GM21723 (cell line): ENCODE measurements around the gene ASAP2.
"Not testable (repeated sequence)": the region's sequence is repeated elsewhere in the genome, so short reads cannot be mapped to it uniquely, and the experiment has no call there.

ENCODE experiments used
- ATAC-seq: cut with Tn5 transposase; IDR thresholded peaks from one replicate; pipeline ENCODE4 v1.9.1; 2021; ENCODE audit warnings: mild to moderate bottlenecking, moderate library complexity; ENCODE audit not compliant: unreplicated experiment

ASAP2 gene

GRCh38 chr2:9250091-9250490 lies 43.5 kb downstream of the ASAP2 start:
- ATAC-seq, result no peak

- no peak for ATAC-seq
These were observed 44.0 kb downstream of the ASAP2 start for GRCh38 chr2:9250498-9251153.

GRCh38 chr2:9251154-9252001 lies 44.8 kb downstream of the ASAP2 start:
- ATAC-seq, result no peak

DNA sequence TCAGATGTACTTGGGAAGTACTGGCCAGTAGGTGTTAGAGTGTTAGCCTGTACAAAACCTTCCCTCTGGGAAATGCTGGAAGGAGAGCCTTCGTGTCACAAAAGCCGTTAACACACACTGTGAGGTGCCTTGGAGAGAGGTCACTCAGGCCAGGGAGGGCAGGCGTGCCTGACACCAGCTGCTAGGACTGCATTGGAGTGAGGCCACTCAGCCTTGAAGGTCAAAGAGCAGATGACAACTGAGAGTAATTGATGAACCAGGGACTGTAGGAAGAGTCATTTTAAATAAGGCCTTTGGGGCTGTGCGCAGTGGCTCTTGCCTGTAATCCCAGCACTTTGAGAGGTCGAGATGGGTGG lies 45.4 kb downstream of the ASAP2 start:
- no peak for ATAC-seq

DNA sequence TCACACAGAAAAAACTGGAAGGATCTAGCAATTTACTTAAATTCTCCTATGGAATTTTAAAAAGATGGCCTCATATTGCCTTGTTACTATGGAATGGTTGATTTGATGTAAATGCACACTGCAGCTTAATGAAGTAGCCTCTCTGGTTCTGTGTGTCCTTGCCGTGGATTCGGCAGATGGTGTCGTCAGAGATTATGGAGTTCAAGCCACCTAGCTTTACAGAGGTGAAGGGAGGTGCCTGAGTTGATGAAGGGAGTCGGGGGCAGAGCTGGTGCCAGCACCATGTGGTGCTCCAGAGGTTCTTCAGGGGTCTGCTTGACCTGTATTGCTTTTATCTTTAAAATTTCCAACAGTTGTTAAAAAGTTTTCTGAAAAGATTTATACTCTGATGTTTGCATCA lies 48.8 kb downstream of the ASAP2 start:
- no peak for ATAC-seq

GRCh38 chr2:9256147-9256546 lies 49.5 kb downstream of the ASAP2 start:
- ATAC-seq, result no peak

DNA sequence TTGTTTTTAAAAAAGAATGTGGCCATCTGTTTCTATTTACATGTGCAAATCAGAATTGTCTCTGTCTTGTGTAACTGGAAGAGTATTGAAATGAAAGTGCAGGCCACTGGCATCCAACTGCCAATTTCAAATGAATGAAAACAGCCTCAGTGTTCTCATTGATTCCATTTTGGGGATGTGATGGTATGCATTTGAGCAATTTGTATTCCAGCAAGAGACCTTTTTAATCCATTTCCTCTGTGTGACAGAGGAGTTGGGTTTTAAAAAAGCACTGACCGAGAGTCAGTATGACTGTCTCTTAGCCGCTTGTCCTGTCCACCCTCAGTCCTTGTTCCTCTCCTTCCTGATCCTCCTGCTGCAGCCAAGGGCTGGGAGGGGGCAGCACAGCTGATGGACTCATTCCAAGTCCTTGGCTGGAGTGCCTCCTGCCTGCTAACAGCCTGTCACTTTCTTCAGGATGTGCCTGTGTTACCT lies 50.0 kb downstream of the ASAP2 start:
- no peak for ATAC-seq

DNA sequence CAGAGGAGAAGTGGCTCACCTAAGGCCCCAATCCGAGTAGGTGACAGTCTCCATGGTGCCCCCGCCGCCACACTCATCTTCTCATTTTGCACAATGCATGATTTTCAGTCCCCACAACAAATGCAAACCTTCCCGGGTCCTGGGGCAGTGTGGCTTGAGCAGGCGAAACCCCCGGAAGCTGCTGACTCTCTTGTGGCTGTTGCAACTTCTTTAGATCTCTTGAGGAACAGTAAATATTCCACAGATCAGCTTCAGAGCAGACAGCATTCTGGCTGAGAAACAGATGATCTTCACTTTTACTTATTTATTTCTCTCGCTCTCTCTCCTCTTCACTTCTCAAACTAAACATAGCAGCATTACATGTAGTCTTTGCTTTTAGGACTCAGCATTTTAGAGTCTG lies 51.9 kb downstream of the ASAP2 start:
- ATAC-seq, result no peak

- no peak for ATAC-seq
These were observed 52.4 kb downstream of the ASAP2 start for GRCh38 chr2:9258953-9259399.

DNA sequence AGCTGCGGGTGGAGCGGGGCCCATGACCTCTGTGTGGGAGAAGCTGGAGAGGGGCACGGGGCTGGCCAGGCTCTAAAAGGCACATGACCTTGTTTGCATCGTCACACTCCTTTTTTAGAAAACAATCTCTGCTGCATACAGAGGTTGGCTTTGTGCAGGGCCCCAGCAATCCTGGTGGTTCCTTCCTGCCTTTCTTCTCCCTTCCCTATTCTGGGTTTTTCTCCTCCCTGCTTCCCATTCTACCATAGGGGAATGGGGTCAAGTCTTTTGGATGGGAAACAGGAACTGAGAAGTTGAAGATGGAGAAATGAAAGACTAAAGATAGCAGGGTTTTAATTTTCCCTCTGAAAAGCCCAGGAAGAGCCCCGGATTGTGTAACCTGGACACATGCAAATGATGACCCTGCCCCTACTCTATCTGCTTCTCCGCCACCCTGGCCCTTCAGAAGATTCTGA lies 53.9 kb downstream of the ASAP2 start:
- ATAC-seq, result no peak

DNA sequence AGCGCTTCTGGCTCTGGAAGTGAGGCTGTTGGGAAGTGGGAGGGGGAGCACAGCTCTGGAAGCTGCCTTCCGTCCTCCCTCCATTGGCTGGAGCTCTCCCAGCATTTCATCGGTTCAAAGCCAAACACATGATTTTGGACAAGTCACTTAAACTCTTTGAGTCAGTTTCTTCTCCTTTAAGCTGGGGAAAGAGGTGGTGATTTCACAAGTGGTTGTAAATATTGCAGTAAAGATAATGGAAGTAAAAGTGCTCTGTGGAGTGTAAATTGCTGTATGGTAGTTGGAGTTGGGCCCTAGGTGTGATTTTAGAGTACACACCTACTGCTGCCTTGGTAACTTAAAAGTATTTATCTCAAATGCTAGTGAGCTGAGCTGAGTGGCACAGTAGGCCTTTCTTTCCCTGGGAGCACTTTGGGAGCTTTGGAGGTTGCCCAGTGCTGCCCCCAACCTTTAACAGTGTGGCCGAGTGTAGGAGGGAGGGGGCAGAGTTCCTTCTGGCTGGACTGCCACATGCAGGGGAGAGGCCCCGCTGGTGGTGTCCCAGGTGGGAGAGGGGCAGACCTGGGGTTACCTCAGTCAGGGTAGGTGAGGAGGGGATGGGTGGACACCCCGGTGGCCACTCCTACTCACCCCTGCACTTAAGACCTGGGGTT lies 54.7 kb downstream of the ASAP2 start:
- no peak for ATAC-seq

DNA sequence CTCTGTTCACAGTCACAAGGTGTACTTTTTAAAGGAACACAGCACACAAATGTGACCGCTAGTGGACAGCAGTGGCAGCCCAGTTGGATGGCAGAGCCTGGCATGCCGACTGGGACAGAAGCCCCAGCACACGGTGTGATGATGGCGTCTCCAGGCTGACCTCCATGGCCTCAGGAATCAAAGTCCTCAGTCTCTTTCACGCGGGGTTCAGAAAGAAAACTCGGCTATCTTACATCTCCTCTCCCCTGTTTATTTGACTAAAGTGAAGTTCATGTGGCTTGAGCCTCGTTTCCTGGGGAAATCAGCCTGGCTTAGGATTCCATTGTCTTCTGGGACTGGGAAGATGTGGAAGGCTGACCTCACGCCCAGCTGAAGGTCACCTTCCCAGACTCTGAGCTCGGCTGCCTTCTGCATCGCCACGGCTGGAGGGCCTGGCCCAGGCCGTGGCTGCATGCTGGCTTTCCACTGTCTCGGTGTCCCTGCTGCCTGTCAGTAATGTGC lies 56.1 kb downstream of the ASAP2 start:
- no peak for ATAC-seq

- no peak for ATAC-seq
These were observed 56.8 kb downstream of the ASAP2 start for GRCh38 chr2:9263428-9263827.

DNA sequence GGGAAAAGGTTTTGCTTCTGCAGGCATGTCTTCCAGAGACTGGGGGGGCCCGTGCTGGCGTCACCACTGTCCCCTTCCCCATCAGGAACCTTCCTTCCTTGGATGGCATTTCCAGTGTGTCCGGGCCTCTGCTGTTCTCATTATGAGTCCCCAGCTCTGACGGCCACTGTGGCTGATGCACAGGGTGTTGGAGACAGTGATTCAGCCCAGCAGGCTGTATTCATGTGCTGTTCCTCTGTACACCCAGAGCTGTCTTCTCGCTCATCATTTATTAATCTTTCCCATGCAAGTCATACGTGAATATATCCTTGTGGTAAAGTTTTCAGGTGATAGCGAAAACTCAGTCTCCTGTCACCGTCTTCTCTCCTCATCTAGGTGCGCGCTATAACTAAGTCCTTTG lies 57.7 kb downstream of the ASAP2 start:
- ATAC-seq, result no peak

GRCh38 chr2:9266711-9267110 lies 60.1 kb downstream of the ASAP2 start:
- no peak for ATAC-seq

DNA sequence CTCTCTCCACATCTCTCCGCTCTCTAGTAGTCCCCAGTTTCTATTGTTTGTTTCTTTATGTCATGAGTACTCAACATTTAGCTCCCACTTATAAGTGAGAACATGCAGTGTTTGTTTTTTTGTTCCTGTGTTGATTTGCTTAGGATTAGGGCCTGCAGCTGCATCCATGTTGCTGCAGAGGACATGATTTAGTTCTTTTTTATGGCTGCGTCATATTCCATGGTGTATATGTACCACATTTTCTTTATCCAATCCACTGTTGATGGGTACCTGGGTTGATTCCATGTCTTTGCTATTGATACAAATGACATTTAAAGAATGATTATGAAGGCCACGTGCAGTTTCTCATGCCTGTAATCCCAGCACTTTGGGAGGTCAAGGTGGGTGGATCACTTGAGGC lies 60.7 kb downstream of the ASAP2 start:
- ATAC-seq, result not testable (repeated sequence)

DNA sequence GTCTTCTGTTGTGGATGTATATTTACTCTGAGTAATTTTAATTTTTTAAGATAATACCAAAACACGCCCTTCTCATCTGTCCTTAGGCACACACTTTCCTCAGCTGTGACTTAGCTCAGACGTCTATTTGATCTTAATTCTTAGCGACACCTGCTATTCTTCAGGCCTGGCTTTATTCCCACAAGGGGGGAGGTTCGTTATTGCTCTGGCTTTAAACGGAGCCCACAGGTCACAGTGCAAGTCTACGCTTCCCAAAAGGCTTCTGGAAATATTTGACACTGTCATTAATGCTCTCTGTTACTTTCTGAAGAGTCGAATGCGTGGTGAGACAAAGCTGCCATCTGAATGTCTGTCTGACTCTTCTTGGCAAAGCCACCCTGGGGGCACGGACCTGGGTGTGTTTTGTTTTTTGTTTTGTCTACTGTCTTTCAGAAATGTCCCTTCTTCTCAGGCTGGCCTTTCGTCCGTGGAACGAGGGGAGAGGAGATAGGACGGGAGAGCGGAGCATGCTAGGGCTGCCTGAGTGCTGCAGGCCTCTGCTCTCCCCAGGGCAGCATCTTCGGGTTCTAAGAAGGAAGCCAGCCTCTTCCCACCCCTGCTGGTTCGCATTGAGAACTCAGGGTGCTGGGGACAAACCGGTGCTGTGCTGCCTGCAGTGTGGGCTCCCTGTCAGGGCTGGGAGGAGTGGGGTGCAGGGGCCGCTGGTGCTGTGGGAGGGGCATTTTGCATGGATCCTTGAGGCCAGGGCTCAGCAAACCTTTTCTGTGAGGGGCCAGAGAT lies 61.9 kb downstream of the ASAP2 start:
- no peak for ATAC-seq

DNA sequence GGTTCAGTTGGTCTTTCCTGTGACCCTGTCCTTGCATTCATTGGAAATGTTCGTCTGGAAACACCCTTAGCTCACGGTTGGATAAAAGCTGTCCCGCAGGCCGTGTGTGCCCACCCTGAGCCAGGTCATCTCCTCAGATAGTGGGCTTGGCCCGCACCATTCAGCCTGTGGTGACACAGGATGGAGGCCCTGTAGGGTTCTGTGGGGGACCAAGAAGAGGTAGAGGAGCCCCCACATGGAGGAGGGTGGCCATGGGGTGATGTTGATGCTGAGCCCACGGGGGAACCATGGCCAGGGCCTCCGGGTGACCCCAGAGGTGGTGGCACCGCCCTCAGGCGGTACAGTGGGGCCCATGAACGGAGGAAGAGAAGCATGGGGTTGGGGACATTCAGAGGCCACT lies 62.7 kb downstream of the ASAP2 start:
- no peak for ATAC-seq

DNA sequence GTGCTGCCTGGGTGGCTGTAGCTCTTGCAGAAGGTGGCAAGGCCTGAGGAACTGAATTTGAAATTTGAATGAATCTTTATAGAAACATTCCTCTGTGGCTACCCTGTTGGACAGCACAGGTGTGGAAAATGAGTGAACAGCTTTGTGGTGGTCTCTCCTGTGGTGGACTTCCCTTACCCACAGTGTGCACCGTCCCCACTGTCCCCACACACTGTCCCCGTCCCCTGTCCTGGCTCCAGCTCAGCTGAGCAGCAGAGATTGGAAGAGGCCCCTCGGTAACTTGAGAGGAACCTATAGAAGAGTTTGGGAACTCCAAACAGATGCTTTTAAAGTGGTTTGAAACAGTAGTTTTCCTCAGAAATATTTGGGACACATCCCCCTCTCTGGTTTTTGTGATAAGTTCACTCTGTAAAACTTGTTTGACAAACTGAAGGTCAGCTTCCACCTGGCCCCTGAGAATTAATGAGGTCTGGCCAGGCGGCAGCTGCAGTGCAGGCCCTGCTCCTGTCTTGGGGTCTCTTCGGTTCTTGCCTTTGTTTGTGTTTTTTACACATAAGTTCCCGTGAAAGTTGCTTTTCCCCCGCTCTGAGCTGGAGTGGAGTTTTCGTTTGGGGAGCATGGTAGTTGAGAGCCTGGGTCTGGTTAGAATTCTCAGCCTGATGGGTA lies 63.2 kb downstream of the ASAP2 start:
- no peak for ATAC-seq

DNA sequence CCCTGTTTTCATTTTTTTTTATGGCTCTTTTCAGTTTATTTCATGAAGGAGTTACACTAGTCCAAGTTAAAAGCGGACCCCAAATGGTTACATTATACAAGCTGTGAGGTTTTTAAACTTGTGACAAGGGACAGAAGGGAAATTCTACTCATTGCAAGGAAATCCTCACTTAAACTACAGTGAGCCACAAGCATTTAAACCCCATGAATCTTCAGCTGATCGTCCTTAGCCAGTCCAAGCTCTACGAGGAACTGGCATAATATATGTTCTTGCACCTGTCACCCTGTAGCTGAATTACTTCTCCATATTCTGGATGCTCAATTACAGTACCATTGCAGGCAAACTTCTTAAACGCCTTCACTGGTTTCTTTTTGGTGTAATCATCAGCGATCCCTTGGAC lies 64.5 kb downstream of the ASAP2 start:
- no peak for ATAC-seq
